Activated CD4-positive, CD25-positive, alpha-beta regulatory T cell (primary cell): ENCODE results near the gene FBLN7.
"Not testable (repeated sequence)": the region's sequence is repeated elsewhere in the genome, so short reads cannot be mapped to it uniquely, and the experiment has no call there.

ENCODE experiments used
- DNase-seq, 4 experiments: peaks; one replicate each; lab custom pipeline; 2025; lab: John Stamatoyannopoulos, UW

The FBLN7 gene

GRCh38 chr2:112184121-112184520 lies 45.9 kb downstream of the FBLN7 start:
- no peak for DNase-seq

GRCh38 chr2:112185131-112185530 lies 46.9 kb downstream of the FBLN7 start:
- no peak for DNase-seq

- no peak for DNase-seq
Measured at GRCh38 chr2:112187046-112187715, 49.0 kb downstream of the FBLN7 start.

GRCh38 chr2:112187805-112188596 lies 49.8 kb downstream of the FBLN7 start:
- DNase-seq = peak; percentile 36 to 55 (median 53)

GRCh38 chr2:112189001-112189556 lies 50.9 kb downstream of the FBLN7 start:
- no peak for DNase-seq

- DNase-seq = no peak
Measured at GRCh38 chr2:112194028-112194427, 55.8 kb downstream of the FBLN7 start.

GRCh38 chr2:112194482-112194881 lies 56.3 kb downstream of the FBLN7 start:
- no peak for DNase-seq

GRCh38 chr2:112195167-112195766 lies 57.1 kb downstream of the FBLN7 start:
- DNase-seq = no peak

- no peak for DNase-seq
Measured at GRCh38 chr2:112195950-112196349, 57.8 kb downstream of the FBLN7 start.

- DNase-seq = no peak
Measured at GRCh38 chr2:112197868-112198267, 59.7 kb downstream of the FBLN7 start.

GRCh38 chr2:112198780-112199179 lies 60.6 kb downstream of the FBLN7 start:
- no peak for DNase-seq

- DNase-seq = no peak
Measured at GRCh38 chr2:112199188-112199587, 61.0 kb downstream of the FBLN7 start.

- DNase-seq = no peak
Measured at GRCh38 chr2:112201696-112202430, 63.7 kb downstream of the FBLN7 start.

GRCh38 chr2:112204411-112204810 lies 66.2 kb downstream of the FBLN7 start:
- no peak for DNase-seq

GRCh38 chr2:112207905-112208304 lies 69.7 kb downstream of the FBLN7 start:
- DNase-seq = not testable (repeated sequence)

- DNase-seq = no peak
Measured at GRCh38 chr2:112216167-112216566, 78.0 kb downstream of the FBLN7 start.

GRCh38 chr2:112217854-112218253 lies 79.7 kb downstream of the FBLN7 start:
- DNase-seq = no peak

- DNase-seq = no peak
Measured at GRCh38 chr2:112220186-112220585, 82.0 kb downstream of the FBLN7 start.

GRCh38 chr2:112220831-112221230 lies 82.6 kb downstream of the FBLN7 start:
- DNase-seq = no peak

- no peak for DNase-seq
Measured at GRCh38 chr2:112229348-112229747, 91.2 kb downstream of the FBLN7 start.

- no peak for DNase-seq
Measured at GRCh38 chr2:112230371-112230770, 92.2 kb downstream of the FBLN7 start.
